Adrenal gland (tissue), 5 donors: ENCODE results near the gene GPR62.

Source experiments
- CTCF ChIP-seq, 6 experiments: fragments of 450-650 bp in 4 of 6; fragments of 200-600 bp in 2 of 6; sonication (generic) in 1 of 6; IDR thresholded peaks; 1 replicate in 5 of 6; 2 replicates in 1 of 6; pipeline versions ENCODE4 v1.5.1 to v1.8.0; 2016 to 2021; ENCODE audit warnings: antibody characterized with exemption in 6 of 6, mild to moderate bottlenecking in 2 of 6, moderate library complexity in 1 of 6
- POLR2A ChIP-seq, 2 donors: fragments of 450-650 bp; IDR thresholded peaks; one replicate each; pipeline ENCODE4 v1.6.1; 2017; ENCODE audit warnings: antibody characterized with exemption in 2 of 2, mild to moderate bottlenecking in 2 of 2, moderate library complexity in 1 of 2
- donor health status: DM: no; HTN: no; CAD: no.

- TF ChIP-seq CTCF (IDR thresholded peaks at IDR 0.05) (no peak), POLR2A (IDR thresholded peaks at IDR 0.05) (no peak)
Measured at GRCh38 chr3:51966016-51966415, 10.8 kb downstream of the GPR62 start.
